Measurements from ENCODE around the gene TSHB.

The TSHB gene

GRCh38 chr1:115059316-115059715, 29.7 kb downstream of the TSHB start:
- DNase-seq = no peak

DNA sequence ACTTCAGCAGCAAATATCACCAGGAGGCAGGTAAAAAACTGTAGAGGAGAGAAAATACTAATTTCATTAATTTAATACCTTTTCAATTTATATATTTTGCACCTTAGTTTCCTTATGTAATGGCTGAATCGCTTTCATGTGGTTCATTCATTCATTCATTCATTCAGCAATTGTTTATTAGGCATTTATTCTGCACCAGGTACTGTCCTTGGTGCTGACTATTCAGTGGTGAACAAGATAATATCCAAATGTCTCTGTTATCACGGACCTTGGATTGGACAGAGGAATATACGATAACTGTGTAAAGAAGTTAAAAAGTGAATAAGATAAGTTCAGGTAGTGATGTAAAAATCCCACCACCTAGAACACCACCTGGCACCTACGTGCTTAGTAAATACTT, 30.9 kb downstream of the TSHB start:
- no peak for DNase-seq

- DNase-seq = no peak
Observed at GRCh38 chr1:115062542-115063004, 32.9 kb downstream of the TSHB start.

DNA sequence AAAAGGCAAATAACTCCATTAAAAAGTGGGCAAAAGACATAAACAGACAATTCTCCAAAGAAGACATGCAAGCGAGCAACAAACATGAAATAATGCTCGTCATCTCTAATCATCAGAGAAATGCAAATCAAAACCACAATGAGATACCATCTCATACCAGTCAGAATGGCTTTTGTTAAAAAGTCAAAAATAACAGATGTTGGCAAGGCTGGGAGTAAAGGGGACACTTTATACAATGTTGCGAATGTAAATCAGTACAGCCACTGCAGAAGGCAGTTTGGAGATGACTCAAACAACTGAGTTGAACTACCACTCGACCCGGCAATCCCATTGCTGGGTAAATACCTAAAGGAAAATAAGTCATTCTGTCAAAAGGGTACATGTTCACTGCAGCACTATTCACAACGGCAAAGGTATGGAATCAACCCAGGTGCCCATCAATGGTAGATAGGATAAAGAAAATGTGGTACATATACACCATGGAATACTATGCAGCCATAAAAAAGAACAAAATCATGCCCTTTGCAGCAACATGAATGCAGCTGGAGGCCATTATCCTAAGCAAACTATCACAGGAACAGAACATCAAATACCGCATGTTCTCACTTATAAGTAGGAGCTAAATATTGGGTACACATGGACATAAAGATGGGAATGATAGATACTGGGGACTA, 33.7 kb downstream of the TSHB start:
- no peak for DNase-seq

- no peak for DNase-seq
Observed at GRCh38 chr1:115064461-115064860, 34.8 kb downstream of the TSHB start.

DNA sequence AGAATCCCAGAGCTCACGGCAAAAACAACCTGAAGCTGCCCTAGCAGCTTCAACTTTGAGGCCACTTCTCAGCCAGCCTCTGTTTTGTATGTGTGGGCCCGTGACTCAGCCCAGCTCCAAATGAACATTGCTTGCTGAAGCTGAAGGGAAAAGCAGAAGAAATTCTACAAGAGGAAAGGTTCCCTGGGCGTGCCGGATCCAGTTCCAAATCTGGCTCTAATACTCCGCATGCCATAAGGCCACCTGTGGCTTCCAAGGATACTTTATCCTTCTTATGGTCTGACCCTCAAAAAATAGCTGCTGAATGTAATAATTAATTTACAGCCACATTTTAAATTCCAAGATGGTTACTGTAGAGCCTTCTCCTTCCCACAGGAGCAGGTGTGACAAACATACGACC, 35.4 kb downstream of the TSHB start:
- peak in 1 of 51 donors; percentile 13 for DNase-seq

GRCh38 chr1:115067161-115067859, 37.7 kb downstream of the TSHB start:
- DNase-seq = peak in 1 of 51 donors; percentile 38

- peak in 1 of 51 donors; percentile 26 for DNase-seq
Observed at GRCh38 chr1:115068826-115069585, 39.4 kb downstream of the TSHB start.

- DNase-seq = no peak
Observed at GRCh38 chr1:115069659-115070308, 40.2 kb downstream of the TSHB start.

GRCh38 chr1:115071012-115071664, 41.5 kb downstream of the TSHB start:
- no peak for DNase-seq

- DNase-seq = no peak
Observed at GRCh38 chr1:115073298-115074087, 43.9 kb downstream of the TSHB start.

GRCh38 chr1:115074839-115075534, 45.4 kb downstream of the TSHB start:
- no peak for DNase-seq

- DNase-seq = no peak
Observed at GRCh38 chr1:115076384-115076915, 46.8 kb downstream of the TSHB start.

- DNase-seq = no peak
Observed at GRCh38 chr1:115077286-115077983, 47.8 kb downstream of the TSHB start.

DNA sequence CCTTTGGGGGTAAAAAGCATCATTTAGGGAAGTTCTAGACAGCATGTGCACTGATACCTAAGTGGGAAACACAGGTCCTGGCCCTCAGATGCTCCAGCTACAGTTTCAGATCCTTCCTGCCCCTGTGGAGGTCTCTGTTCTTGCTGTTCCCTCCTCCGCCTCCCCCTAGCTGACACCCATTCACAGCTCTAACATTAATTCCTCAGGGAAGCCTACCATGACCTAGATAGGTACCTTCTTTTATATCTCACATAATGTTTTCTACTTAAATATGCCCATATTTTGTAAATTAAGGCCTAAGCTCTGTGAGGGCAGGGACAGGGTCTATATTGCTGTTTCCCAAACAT, 48.3 kb downstream of the TSHB start:
- no peak for DNase-seq

DNA sequence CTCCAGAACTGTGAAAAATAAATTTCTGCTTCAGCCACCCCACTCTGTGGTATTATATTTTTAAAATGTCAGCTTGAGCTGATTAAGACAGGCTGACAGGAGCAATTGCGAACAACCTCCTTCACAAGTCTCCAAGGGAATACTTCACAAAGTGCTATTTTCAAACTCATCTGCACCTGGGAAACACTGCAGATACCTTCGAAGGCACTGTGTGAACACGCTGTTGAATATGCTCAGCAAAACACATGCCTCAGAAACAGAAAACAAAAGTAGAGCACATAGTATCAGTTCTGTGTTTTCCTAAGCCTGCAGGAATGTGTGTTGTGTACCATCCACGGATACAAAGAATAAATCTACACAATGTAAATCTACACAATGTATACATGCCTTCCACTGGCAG, 49.1 kb downstream of the TSHB start:
- no peak for DNase-seq

DNA sequence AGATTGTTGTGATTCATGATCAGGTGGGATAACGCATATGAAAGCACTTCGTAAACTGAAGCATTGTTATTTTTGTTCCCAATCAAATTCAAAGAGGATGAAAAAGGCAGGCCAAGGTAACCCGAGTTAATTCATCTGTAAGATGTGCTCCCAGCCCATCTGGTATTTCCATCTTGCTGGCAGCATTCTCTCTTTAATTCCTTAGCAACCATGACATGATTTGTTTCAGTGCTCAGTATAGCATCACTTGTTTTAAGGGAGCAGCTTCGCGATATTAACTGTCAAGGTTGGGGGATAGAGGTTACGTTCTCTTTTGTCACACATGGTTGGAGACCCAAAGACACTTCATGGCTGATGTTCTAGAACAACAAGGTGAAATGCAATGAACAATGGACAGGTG, 53.3 kb downstream of the TSHB start:
- DNase-seq = no peak

Measured in hypothalamus (tissue), 51 donors.